Naive B cell (primary cell): Measurements from ENCODE around the gene ACTN3. TPM values are rescaled to one million over a fixed set of nuclear protein-coding genes. Genes with fewer than 3 reads are reported as not detected.
A peak's percentile ranks its signal among the peaks of the same experiment; 100 is the strongest.

Source experiments
- ATAC-seq, 2 donors: fragments of 150-1000 bp; cut with Tn5 transposase; 2 replicates each; pipeline ENCODE4 v1.10.0; 2021; ENCODE audit warnings: low read depth in 2 of 2, mild to moderate bottlenecking in 2 of 2, moderate library complexity in 2 of 2
- DNase-seq: peaks from one replicate; pipeline ENCODE4 v3.0.0; 2022
- H3K27ac Mint-ChIP-seq, 6 donors: one replicate each; pipeline ENCODE4 v1.8.0; 2020 to 2022; ENCODE audit warnings: mild to moderate bottlenecking in 6 of 6, mixed read lengths in 6 of 6, moderate library complexity in 5 of 6, inconsistent platforms in 2 of 6
- H3K27me3 Mint-ChIP-seq, 3 donors: one replicate each; pipeline ENCODE4 v1.8.0; 2021 to 2022; ENCODE audit warnings: mixed read lengths in 3 of 3, mild to moderate bottlenecking in 1 of 3
- H3K36me3 Mint-ChIP-seq, 2 donors: one replicate each; pipeline ENCODE4 v1.8.0; 2020 to 2022; ENCODE audit warnings: mixed read lengths in 2 of 2, inconsistent platforms in 1 of 2, mild to moderate bottlenecking in 1 of 2
- H3K4me1 Mint-ChIP-seq, 3 donors: one replicate each; pipeline ENCODE4 v1.8.0; 2020 to 2022; ENCODE audit warnings: mixed read lengths in 3 of 3, inconsistent platforms in 1 of 3, mild to moderate bottlenecking in 1 of 3, moderate library complexity in 1 of 3
- H3K4me3 Mint-ChIP-seq, 8 donors: one replicate each; pipeline ENCODE4 v1.8.0; 2020 to 2022; ENCODE audit warnings: mild to moderate bottlenecking in 8 of 8, mixed read lengths in 8 of 8, moderate library complexity in 8 of 8, inconsistent platforms in 2 of 8
- H3K9me3 Mint-ChIP-seq, 7 donors: one replicate each; pipeline ENCODE4 v1.8.0; 2020 to 2022; ENCODE audit warnings: mixed read lengths in 7 of 7, mild to moderate bottlenecking in 5 of 7, inconsistent platforms in 2 of 7, moderate library complexity in 1 of 7
- polyA plus RNA-seq, 6 donors: library from polyadenylated mRNA; unstranded; fragments of 300-500 nt; fragmentation: Illumina TruSeq; gene quantifications; one replicate each; pipeline ENCODE4 v1.2.3, GENCODE V29; 2021; ENCODE audit warnings: low read depth in 6 of 6

Gene ACTN3
- not detected for polyA plus RNA-seq

DNA sequence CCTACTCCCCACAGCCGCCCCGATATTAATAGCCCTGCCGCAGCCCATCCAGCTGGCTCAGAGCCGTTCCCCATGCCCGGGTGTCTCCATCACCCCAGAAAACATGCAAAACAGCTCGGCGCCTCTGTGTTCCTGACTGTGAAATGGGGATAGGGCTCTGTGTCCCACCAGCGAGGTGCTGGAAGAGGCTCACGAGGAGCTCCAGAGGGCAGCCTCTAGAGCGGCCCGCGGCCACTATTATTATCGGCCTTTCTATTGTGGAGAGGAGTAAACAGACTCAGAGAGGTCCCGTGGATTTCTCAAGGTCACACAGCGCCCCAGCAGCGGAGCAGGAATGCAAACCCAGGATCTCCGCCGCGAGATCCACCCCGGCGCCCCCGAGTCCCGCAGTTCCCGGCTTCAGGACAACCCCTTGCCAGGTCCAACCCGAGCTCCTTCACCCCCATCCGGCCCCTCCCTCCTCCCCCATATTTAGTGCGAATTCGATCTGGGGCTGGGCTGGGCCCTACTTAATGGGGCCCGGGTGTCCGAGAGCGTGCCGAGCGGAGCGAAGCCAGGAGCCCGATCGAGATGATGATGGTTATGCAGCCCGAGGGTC lies at the start of gene ACTN3:
TSS of gene ACTN3 (plus strand) at position 536 of the 598 bp plus-strand sequence. CDS start at position 571, 35 bp downstream.
- Mint-ChIP-seq H3K27ac (peak within 1 kb of the TSS in 5 of 6 donors; percentile 54 to 88 (median 68)), H3K4me1 (peaks cover 31 to 44% (median 36%) of the 10 kb centered on the region in 3 donors), H3K36me3 (peaks cover 0 to 13% of the 10 kb centered on the region in 2 donors), H3K9me3 (no peaks in the 10 kb centered on the region), H3K27me3 (peaks cover 0 to 8% (median 0%) of the 10 kb centered on the region in 3 donors), H3K4me3 (peak within 1 kb of the TSS; percentile 82 to 94 (median 90))
- ATAC-seq, result no peak
- no peak for DNase-seq

DNA sequence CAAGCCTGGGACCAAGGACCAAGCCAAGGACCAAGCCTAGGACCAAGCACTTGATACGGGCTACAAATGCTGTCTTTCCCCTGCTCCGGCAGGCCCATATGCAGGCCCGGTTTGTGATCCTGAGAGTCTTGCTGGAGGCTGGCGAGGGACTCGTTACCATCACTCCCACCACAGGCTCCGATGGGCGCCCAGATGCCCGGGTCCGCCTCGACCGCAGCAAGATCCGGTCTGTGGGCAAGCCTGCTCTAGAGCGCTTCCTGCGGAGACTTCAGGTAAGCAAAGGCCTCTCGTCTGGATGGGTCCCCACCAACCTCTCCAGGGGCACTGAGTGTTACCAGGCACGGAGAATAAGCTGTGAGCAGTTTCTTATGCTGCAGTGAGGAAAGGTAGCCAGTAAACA lies 49.5 kb upstream of the ACTN3 start:
- Mint-ChIP-seq H3K36me3 (peaks cover 5 to 8% of the 10 kb centered on the region in 2 donors), H3K4me3 (no peak overlapping the region), H3K27ac (no peak overlapping the region), H3K4me1 (peaks cover 0 to 2% (median 0%) of the 10 kb centered on the region in 3 donors), H3K27me3 (no peaks in the 10 kb centered on the region), H3K9me3 (no peaks in the 10 kb centered on the region)
- ATAC-seq, result no peak
- no peak for DNase-seq

DNA sequence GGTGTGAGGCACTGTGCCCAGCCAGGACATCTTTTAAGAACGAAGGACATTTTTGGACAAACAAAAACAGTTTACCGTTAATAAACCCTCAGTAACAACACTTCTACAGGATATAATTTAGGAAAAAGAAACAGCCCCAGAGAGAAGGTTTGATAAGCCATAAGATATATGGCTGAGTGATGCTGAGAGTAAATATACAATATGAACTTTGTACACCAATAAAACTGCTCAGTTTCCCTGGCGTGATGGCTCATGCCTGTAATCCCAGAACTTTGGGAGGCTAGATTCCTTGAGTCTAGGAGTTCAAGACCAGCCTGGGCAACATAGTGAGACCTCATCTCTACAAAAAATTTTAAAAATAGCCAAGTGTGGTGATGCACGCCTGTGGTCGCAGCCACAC lies 48.2 kb upstream of the ACTN3 start:
- ATAC-seq, result no peak
- no peak overlapping the region for H3K4me3 Mint-ChIP-seq
- DNase-seq, result no peak
- H3K4me1 Mint-ChIP-seq, result peaks cover 0 to 2% (median 0%) of the 10 kb centered on the region in 3 donors
- no peaks in the 10 kb centered on the region for H3K9me3 Mint-ChIP-seq
- H3K36me3 Mint-ChIP-seq, result no peaks in the 10 kb centered on the region
- no peak overlapping the region for H3K27ac Mint-ChIP-seq
- no peaks in the 10 kb centered on the region for H3K27me3 Mint-ChIP-seq

DNA sequence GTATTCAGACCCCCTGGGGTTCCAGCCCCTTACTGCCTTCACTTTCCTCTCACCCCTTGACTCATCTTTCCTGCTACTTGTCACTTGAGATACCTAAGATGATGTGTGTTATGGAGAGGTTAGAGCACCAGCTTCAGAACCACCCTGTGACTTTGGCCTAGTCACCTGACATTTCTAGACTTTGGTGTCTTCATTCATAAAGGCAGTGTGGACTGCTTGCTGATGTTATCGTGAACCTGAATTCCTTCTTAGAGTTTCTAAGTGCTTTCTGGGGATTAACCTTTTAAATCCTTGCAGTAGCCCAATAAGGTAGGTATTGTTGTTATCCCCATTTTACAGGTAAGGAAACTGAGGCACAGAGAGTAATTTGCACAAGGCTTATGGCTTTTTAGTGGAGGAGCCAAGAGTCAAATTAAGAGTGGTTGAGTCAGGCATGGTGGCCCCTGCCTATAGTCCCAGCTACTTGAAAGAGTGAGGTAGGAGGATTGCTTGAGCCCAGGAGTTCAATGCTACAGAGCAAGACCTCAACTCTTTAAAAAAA lies 41.4 kb upstream of the ACTN3 start:
- H3K36me3 Mint-ChIP-seq, result no peaks in the 10 kb centered on the region

GRCh38 chr11:66509131-66509561 lies 37.6 kb upstream of the ACTN3 start:
- no peak for DNase-seq
- H3K4me3 Mint-ChIP-seq, result peak overlapping the region in 2 of 8 donors; percentile 24 to 72
- no peaks in the 10 kb centered on the region for H3K36me3 Mint-ChIP-seq
- no peak for ATAC-seq
- H3K27me3 Mint-ChIP-seq, result no peaks in the 10 kb centered on the region
- peaks cover 7 to 20% (median 15%) of the 10 kb centered on the region in 3 donors for H3K4me1 Mint-ChIP-seq
- no peaks in the 10 kb centered on the region for H3K9me3 Mint-ChIP-seq
- peak overlapping the region in 1 of 6 donors; percentile 67 for H3K27ac Mint-ChIP-seq

More for the DNA sequence above, 41.4 kb upstream of the ACTN3 start:
- ATAC-seq (no peak), DNase-seq (no peak)
- H3K4me3 Mint-ChIP-seq, result no peak overlapping the region
- H3K4me1 Mint-ChIP-seq, result peaks cover 3 to 5% (median 3%) of the 10 kb centered on the region in 3 donors
- no peaks in the 10 kb centered on the region for H3K9me3 Mint-ChIP-seq
- H3K27me3 Mint-ChIP-seq, result no peaks in the 10 kb centered on the region
- H3K27ac Mint-ChIP-seq, result no peak overlapping the region

DNA sequence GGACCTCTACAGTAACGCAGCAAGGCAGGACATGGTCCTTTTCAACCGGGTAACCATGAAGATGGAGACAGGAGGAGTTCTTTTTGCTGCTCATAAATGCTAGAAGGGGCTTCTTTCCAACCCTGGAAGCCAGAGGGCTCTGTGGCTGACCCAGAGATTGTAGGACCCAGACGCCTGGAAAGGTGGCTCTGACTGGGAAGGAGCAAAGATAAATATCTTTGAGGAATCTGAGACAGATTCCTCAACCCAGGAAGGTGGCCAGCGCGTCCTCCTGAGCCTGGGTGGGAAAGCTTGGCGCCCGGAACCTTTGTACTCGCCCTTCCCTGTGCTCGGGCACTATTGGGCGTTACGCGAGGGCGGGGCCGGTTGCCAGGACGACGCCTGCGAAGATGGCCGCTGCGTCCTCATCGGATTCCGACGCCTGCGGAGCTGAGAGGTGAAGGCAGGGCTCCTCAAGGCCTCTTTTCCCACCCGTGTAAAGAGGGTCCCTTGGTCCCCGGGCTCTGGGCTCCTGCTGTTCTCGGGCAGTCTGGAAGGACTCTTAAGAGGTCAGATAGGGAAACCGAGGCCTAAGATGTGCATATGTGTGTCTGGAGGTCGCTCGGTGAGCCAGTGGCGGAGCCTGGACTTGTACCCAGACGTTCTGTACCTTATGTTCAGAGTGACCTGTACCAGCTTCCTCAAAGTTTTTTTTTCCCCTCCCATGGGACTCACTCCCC lies 36.3 kb upstream of the ACTN3 start, which contains the start of gene BBS1:
TSS of gene BBS1 (plus strand) at position 365 of the 719 bp plus-strand sequence. CDS start at position 390, 25 bp downstream.
- Mint-ChIP-seq H3K4me1 (peaks cover 7 to 20% (median 15%) of the 10 kb centered on the region in 3 donors), H3K27me3 (no peaks in the 10 kb centered on the region), H3K9me3 (no peaks in the 10 kb centered on the region), H3K36me3 (no peaks in the 10 kb centered on the region), H3K27ac (peak within 1 kb of the TSS in 5 of 6 donors; percentile 54 to 90 (median 67)), H3K4me3 (peak within 1 kb of the TSS; percentile 86 to 94 (median 90))
- peak; percentile 70 for DNase-seq
- ATAC-seq, result peak; percentile 97 to 99

GRCh38 chr11:66510990-66511339 lies 35.7 kb upstream of the ACTN3 start:
- peaks cover 7 to 20% (median 15%) of the 10 kb centered on the region in 3 donors for H3K4me1 Mint-ChIP-seq
- no peaks in the 10 kb centered on the region for H3K9me3 Mint-ChIP-seq
- H3K27ac Mint-ChIP-seq, result peak overlapping the region in 4 of 6 donors; percentile 56 to 90 (median 72)
- peak overlapping the region; percentile 86 to 94 (median 90) for H3K4me3 Mint-ChIP-seq
- no peak for ATAC-seq
- DNase-seq, result no peak
- no peaks in the 10 kb centered on the region for H3K27me3 Mint-ChIP-seq
- H3K36me3 Mint-ChIP-seq, result no peaks in the 10 kb centered on the region

DNA sequence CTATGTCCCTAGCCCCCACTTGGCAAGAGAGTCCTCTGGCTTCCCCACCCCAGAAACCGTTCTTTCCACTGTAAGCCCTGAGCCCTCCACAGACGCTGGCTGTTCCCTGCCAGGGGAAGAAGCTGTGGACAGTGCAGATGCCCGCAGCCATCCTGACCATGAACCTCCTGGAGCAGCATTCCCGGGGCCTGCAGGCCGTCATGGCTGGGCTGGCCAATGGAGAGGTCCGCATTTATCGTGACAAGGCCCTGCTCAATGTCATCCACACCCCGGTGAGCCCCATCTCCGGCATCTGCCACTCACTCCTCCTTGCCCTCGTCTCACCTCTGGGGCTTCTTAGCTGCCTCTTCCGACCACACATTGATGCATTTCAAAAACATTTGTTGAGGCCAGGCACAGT lies 23.1 kb upstream of the ACTN3 start:
- ATAC-seq, result no peak
- H3K27ac Mint-ChIP-seq, result no peak overlapping the region
- peaks cover 13 to 22% of the 10 kb centered on the region in 2 donors for H3K36me3 Mint-ChIP-seq
- DNase-seq, result no peak
- no peaks in the 10 kb centered on the region for H3K4me1 Mint-ChIP-seq
- no peaks in the 10 kb centered on the region for H3K27me3 Mint-ChIP-seq
- H3K4me3 Mint-ChIP-seq, result no peak overlapping the region
- H3K9me3 Mint-ChIP-seq, result no peaks in the 10 kb centered on the region

DNA sequence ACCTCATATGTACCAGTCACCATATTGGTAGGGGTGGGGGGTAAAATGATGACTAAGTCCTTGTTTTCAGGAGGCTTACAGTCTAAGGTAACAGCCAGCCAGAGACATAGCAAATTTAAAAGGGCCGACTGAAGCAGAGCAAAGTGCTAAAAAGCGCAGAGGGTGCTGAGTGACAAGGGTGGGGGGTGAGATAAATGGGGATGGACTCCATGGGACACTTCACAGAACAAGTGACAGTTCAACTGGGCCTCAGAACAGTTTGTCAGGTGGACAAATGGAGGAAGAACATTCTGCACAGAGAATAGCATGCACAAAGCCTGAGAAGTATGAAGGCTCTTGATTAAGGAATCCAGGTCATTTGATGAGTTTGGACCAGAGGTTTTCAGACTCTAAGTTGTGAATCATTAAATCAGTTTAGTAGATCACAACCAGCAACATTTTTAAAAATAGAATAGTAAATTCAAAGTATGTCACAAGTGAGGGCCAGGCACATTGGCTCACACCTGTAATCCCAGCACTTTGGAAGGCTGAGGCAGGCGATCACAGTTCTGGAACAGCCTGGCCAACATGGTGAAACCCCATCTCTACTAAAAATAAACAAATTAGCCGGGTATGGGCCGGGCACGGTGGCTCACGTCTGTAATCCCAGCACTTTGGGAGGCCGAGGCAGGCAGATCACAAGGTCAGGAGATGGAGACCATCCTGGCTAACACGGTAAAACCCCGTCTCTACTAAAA lies 22.2 kb upstream of the ACTN3 start:
- Mint-ChIP-seq H3K27ac (no peak overlapping the region), H3K9me3 (no peaks in the 10 kb centered on the region), H3K4me1 (peaks cover 0 to 4% (median 2%) of the 10 kb centered on the region in 3 donors), H3K36me3 (peaks cover 10 to 22% of the 10 kb centered on the region in 2 donors), H3K4me3 (no peak overlapping the region), H3K27me3 (no peaks in the 10 kb centered on the region)
- DNase-seq (no peak), ATAC-seq (no peak)

DNA sequence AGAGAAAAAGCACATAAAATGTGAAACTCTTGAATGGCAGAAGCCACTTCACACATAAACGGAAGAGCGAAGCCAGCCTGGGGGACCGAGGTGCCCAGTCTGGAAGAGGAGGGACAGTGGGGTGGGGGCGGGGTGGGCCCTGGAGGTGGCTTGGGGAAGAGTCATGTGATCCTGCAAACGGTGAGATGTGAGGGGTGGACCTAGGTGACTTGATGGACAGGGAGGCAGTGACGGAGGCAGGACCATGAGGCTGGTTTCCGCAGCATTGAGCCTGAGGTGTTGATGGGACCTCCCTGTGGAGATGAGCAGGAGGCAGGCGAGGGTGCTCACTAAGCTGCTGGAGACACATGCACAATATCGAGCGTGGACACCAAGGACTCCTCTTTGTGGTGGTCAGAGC lies 17.6 kb upstream of the ACTN3 start:
- Mint-ChIP-seq H3K4me1 (peaks cover 0 to 12% (median 6%) of the 10 kb centered on the region in 3 donors), H3K27me3 (no peaks in the 10 kb centered on the region), H3K4me3 (no peak overlapping the region), H3K9me3 (no peaks in the 10 kb centered on the region), H3K36me3 (peaks cover 0 to 8% of the 10 kb centered on the region in 2 donors), H3K27ac (peak overlapping the region in 1 of 6 donors; percentile 57)
- ATAC-seq (no peak), DNase-seq (no peak)

DNA sequence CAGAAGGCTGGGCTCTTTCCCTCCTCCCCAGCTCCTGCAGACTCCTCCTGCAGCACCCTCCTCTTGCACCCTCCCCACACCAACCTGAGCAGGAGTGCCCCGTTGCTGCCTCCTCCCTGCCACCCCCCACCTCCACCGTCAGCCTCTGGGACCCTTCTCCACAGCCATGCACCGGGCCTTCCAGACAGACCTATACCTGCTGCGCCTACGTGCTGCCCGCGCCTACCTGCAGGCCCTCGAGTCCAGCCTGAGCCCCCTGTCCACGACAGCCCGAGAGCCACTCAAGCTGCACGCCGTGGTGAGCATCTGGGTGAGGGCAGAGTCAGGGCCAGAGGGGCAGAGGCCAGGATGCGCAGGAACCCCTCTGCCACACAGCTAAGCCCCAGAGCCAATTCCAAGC lies 17.0 kb upstream of the ACTN3 start:
- no peak overlapping the region for H3K4me3 Mint-ChIP-seq
- peaks cover 0 to 12% (median 6%) of the 10 kb centered on the region in 3 donors for H3K4me1 Mint-ChIP-seq
- peaks cover 0 to 8% of the 10 kb centered on the region in 2 donors for H3K36me3 Mint-ChIP-seq
- H3K9me3 Mint-ChIP-seq, result no peaks in the 10 kb centered on the region
- no peak for ATAC-seq
- no peaks in the 10 kb centered on the region for H3K27me3 Mint-ChIP-seq
- no peak for DNase-seq
- H3K27ac Mint-ChIP-seq, result no peak overlapping the region

- Mint-ChIP-seq H3K36me3 (peaks cover 0 to 13% of the 10 kb centered on the region in 2 donors), H3K9me3 (no peaks in the 10 kb centered on the region), H3K4me1 (peaks cover 0 to 12% (median 6%) of the 10 kb centered on the region in 3 donors), H3K27me3 (no peaks in the 10 kb centered on the region), H3K27ac (peak overlapping the region in 1 of 6 donors; percentile 30), H3K4me3 (no peak overlapping the region)
- ATAC-seq, result no peak
- DNase-seq, result no peak
These were observed 15.6 kb upstream of the ACTN3 start for GRCh38 chr11:66530927-66531709.
